Measurements from ENCODE around the gene OR2J3. TPM values are rescaled to one million over a fixed set of nuclear protein-coding genes. Genes with fewer than 3 reads are reported as not detected.

Gene OR2J3
- not detected in 2 replicates for total RNA-seq (2021)
- Bru-seq, nascent RNA, result percentile 15 among the genes with signal in this experiment
- BruChase-seq, experiment 1, labeled RNA remaining after a 2-hour chase, result percentile 24 among the genes with signal in this experiment
- percentile 14 among the genes with signal in this experiment for BruChase-seq, experiment 2, labeled RNA remaining after a 6-hour chase
- long read RNA-seq, result 0 reads

DNA sequence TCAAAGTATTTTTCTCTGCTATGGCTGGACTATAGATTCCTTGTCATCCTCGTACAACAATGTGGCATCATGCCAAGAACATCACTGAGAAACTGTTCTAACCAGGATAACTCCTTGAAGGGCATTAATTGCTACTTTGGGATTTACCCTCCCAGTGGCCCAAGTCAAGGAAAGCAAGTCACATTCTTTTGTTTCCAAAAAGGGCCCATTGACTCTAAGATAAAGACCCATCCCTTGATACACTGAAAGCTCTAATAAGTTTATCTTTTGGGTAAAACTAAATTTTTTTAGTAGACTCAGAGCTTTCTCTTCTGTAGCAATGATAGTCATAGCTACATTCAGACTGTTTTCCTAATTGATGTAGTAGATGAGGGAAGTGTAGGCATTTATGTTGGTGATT, at the start of gene OR2J3:
Gene OR2J3 (plus strand): TSS at position 301 of the 400 bp plus-strand sequence. CDS start 3,833 bp downstream, outside the sequence.
- DNase-seq (ENCODE audit: low spot score), result no peak
- Histone ChIP-seq H3K4me1 (ENCODE audit: insufficient read depth, low read length, poor library complexity, severe bottlenecking) (no peaks in the 10 kb centered on the region), H3K27ac (ENCODE audit: low read depth, low read length, poor library complexity, severe bottlenecking) (no peak within 1 kb of the TSS), H3K9me3 (ENCODE audit: low read depth, low read length, poor library complexity, severe bottlenecking) (no peaks in the 10 kb centered on the region), H3K4me3 (ENCODE audit: low read depth, low read length, poor library complexity, severe bottlenecking) (no peak within 1 kb of the TSS), H3K36me3 (ENCODE audit: insufficient read depth, low read length, poor library complexity, severe bottlenecking) (no peaks in the 10 kb centered on the region), H3K27me3 (replicated peaks; ENCODE audit: insufficient read depth, low read depth, low read length, poor library complexity) (peaks cover 24% of the 10 kb centered on the region)
- ChIA-PET POLR2A (ENCODE audit: low non-redundant PET) (no interaction called here), CTCF (no interaction called here)
- TF ChIP-seq, protein P1, sequence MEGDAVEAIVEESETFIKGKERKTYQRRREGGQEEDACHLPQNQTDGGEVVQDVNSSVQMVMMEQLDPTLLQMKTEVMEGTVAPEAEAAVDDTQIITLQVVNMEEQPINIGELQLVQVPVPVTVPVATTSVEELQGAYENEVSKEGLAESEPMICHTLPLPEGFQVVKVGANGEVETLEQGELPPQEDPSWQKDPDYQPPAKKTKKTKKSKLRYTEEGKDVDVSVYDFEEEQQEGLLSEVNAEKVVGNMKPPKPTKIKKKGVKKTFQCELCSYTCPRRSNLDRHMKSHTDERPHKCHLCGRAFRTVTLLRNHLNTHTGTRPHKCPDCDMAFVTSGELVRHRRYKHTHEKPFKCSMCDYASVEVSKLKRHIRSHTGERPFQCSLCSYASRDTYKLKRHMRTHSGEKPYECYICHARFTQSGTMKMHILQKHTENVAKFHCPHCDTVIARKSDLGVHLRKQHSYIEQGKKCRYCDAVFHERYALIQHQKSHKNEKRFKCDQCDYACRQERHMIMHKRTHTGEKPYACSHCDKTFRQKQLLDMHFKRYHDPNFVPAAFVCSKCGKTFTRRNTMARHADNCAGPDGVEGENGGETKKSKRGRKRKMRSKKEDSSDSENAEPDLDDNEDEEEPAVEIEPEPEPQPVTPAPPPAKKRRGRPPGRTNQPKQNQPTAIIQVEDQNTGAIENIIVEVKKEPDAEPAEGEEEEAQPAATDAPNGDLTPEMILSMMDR (conservative IDR thresholded peaks at IDR 0.05; ENCODE audit: low read depth, low read length), result no peak
- TF ChIP-seq EZH2 (IDR thresholded peaks at IDR 0.05; ENCODE audit: borderline replicate concordance, low read depth, low read length, poor library complexity, severe bottlenecking), result no peak
- BruUV-seq (replicated peaks), result no TSS peak
- intact Hi-C loops (cut with micrococcal nuclease; ENCODE audit: unreplicated experiment), result no loop called here

DNA sequence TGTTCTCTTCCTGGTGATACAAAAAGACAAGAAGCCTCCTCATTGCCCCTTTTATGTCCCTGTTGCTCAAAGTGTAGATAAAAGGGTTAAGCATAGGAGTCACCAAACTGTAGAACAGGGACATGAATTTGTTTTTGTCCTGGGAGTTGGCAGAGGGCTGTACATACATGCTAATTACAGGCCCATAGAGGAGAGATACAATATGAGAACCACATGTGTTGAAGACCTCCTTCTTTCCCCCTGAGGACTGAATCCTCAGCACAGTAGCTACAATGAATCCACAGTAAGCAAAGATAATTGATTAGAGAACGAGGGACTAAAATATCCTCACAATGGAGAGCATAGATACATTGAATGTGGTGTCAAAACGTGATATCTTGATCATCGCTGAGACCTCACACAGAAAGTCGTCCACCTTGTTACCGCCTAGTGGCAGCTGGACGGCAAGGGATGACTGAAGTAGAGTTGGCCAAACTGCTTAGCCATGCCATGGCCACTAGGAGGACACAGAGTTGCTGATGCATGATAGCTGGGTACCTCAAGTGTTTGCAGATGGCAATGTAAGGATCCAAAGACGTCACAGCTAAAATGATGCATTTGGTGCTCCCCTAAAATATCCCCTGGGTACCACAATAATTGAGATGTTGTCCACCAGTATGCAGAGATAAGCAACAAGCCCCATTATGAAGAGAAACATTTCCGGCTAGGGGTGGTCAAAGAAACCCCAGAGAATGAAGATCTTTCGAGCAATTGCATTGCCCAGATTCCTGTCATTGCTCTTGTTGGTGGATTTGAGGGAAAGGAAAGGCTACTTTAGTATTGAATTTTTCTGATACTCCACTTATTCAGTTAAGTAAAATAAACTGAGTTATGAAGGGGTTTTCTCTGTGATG, 35.8 kb upstream of the OR2J3 start:
- no peak overlapping the region for H3K27ac ChIP-seq (ENCODE audit: low read depth, low read length, poor library complexity, severe bottlenecking)
- POLR2A ChIA-PET (ENCODE audit: low non-redundant PET), result no interaction called here
- no peaks in the 10 kb centered on the region for H3K9me3 ChIP-seq (ENCODE audit: low read depth, low read length, poor library complexity, severe bottlenecking)
- CTCF ChIA-PET, result no interaction called here
- intact Hi-C loops (cut with micrococcal nuclease; ENCODE audit: unreplicated experiment), result no loop called here
- TF ChIP-seq, protein P1 (conservative IDR thresholded peaks at IDR 0.05; ENCODE audit: low read depth, low read length), result peak; percentile 62
- TF ChIP-seq EZH2 (IDR thresholded peaks at IDR 0.05; ENCODE audit: borderline replicate concordance, low read depth, low read length, poor library complexity, severe bottlenecking), result no peak
- no peak overlapping the region for H3K4me3 ChIP-seq (ENCODE audit: low read depth, low read length, poor library complexity, severe bottlenecking)
- DNase-seq (ENCODE audit: low spot score), result peak; percentile 45
- peaks cover 34% of the 10 kb centered on the region for H3K27me3 ChIP-seq (replicated peaks; ENCODE audit: insufficient read depth, low read depth, low read length, poor library complexity)
- BruUV-seq (replicated peaks), result no TSS peak
- H3K36me3 ChIP-seq (ENCODE audit: insufficient read depth, low read length, poor library complexity, severe bottlenecking), result no peaks in the 10 kb centered on the region
- no peaks in the 10 kb centered on the region for H3K4me1 ChIP-seq (ENCODE audit: insufficient read depth, low read length, poor library complexity, severe bottlenecking)

DNA sequence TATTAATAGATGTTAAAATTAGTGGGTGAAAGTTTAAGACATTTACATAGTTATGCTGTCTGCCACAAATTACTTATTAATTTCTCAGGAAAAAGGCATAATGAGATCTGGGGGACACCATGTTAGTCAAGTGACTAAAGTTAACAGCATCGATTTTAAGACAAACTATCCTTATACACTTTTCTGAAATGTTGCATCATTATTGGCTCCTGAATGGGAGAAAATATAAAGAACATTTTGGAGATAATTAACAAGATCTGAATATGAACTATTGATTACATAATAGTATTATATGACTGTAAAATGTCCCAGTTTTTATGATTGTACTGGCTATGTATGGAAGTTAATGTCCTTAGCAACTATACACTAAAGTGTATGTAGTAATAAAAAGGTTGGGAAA, 28.7 kb upstream of the OR2J3 start:
- ChIA-PET CTCF (no interaction called here), POLR2A (ENCODE audit: low non-redundant PET) (no interaction called here)
- H3K27me3 ChIP-seq (replicated peaks; ENCODE audit: insufficient read depth, low read depth, low read length, poor library complexity), result peaks cover 16% of the 10 kb centered on the region
- BruUV-seq (replicated peaks), result no TSS peak
- TF ChIP-seq, protein P1 (conservative IDR thresholded peaks at IDR 0.05; ENCODE audit: low read depth, low read length), result no peak
- no peak for DNase-seq (ENCODE audit: low spot score)
- no peaks in the 10 kb centered on the region for H3K4me1 ChIP-seq (ENCODE audit: insufficient read depth, low read length, poor library complexity, severe bottlenecking)
- H3K27ac ChIP-seq (ENCODE audit: low read depth, low read length, poor library complexity, severe bottlenecking), result no peak overlapping the region
- intact Hi-C loops (cut with micrococcal nuclease; ENCODE audit: unreplicated experiment), result no loop called here
- no peaks in the 10 kb centered on the region for H3K9me3 ChIP-seq (ENCODE audit: low read depth, low read length, poor library complexity, severe bottlenecking)
- H3K4me3 ChIP-seq (ENCODE audit: low read depth, low read length, poor library complexity, severe bottlenecking), result no peak overlapping the region
- H3K36me3 ChIP-seq (ENCODE audit: insufficient read depth, low read length, poor library complexity, severe bottlenecking), result no peaks in the 10 kb centered on the region

Measured in A673 (cell line).